OCI-LY7 (cell line): ENCODE data around the gene PRKG1.

Experiments used
- EZH2phosphoT487 ChIP-seq: fragments of 200-600 bp; sonication (generic); IDR thresholded peaks from 2 replicates; pipeline ENCODE4 v1.6.1; 2018; ENCODE audit warnings: low read depth, borderline replicate concordance, mild to moderate bottlenecking, mixed run types, antibody characterized with exemption, low read length, moderate library complexity, mixed read lengths
- TF ChIP-seq, protein P1 (sequence below): fragments of 200-600 bp; sonication (generic); conservative IDR thresholded peaks from 2 replicates; pipeline ENCODE4 v1.5.1; 2014; ENCODE audit warnings: mild to moderate bottlenecking, antibody characterized with exemption, low read length, moderate library complexity, mixed read lengths

DNA sequence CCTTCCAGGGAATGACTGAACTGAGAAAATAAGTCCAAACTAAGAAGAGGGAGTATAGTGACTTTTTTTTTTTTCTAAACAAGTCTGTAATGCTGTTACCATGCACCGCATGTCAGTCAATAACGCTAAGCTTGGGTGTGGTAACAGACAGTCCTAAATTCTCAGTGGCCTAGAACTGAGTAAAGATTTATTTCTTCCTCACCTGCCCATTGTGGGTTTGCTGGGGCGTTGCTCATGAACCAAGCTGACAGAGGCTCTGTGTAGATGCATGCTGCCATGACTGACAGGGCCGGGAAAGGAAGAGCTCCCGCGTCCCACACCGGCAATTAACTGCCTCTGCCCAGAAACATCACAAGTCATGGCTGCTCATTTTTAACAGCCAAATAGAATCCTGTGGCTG is 25.5 kb upstream of the PRKG1 start:
- TF ChIP-seq, protein P1, sequence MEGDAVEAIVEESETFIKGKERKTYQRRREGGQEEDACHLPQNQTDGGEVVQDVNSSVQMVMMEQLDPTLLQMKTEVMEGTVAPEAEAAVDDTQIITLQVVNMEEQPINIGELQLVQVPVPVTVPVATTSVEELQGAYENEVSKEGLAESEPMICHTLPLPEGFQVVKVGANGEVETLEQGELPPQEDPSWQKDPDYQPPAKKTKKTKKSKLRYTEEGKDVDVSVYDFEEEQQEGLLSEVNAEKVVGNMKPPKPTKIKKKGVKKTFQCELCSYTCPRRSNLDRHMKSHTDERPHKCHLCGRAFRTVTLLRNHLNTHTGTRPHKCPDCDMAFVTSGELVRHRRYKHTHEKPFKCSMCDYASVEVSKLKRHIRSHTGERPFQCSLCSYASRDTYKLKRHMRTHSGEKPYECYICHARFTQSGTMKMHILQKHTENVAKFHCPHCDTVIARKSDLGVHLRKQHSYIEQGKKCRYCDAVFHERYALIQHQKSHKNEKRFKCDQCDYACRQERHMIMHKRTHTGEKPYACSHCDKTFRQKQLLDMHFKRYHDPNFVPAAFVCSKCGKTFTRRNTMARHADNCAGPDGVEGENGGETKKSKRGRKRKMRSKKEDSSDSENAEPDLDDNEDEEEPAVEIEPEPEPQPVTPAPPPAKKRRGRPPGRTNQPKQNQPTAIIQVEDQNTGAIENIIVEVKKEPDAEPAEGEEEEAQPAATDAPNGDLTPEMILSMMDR, result no peak
- TF ChIP-seq EZH2phosphoT487, result no peak
